Hematopoietic multipotent progenitor cell (in vitro differentiated cells): ENCODE measurements around the gene OASL. TPM values are rescaled to one million over a fixed set of nuclear protein-coding genes. Genes with fewer than 3 reads are reported as not detected.
"Not testable (repeated sequence)": the region's sequence is repeated elsewhere in the genome, so short reads cannot be mapped to it uniquely, and the experiment has no call there.

Experiments used
- DNase-seq, 3 donors: peaks; one replicate each; pipeline ENCODE4 v3.0.0-alpha.2; 2011 to 2015; ENCODE audit warnings: low read depth in 2 of 3, low spot score in 2 of 3
- total RNA-seq: library from RNA; depleted of rRNA; stranded (reverse); fragments of >200 nt; gene quantifications from one replicate; pipeline ENCODE4 v1.2.3, GENCODE V29; 2012

OASL gene
- 4.6 TPM for total RNA-seq

GRCh38 chr12:121038861-121039668, at the start of gene OASL:
Gene OASL, minus strand, starts transcription at chr12:121039246. Its CDS starts 275 bp downstream, at chr12:121038971.
- DNase-seq: peak; percentile 35 to 60 (median 50)

GRCh38 chr12:121088195-121088585, 49.1 kb upstream of the OASL start:
- no peak for DNase-seq

GRCh38 chr12:121087467-121088194, 48.6 kb upstream of the OASL start:
- DNase-seq: peak in 2 of 3 donors; percentile 13 to 45

GRCh38 chr12:121086781-121087295, 47.8 kb upstream of the OASL start:
- no peak for DNase-seq

- no peak for DNase-seq
Measured at GRCh38 chr12:121085506-121086353, 46.7 kb upstream of the OASL start.

- no peak for DNase-seq
Measured at GRCh38 chr12:121085069-121085468, 46.0 kb upstream of the OASL start.

GRCh38 chr12:121084229-121084628, 45.2 kb upstream of the OASL start:
- no peak for DNase-seq

GRCh38 chr12:121080909-121081308, 41.9 kb upstream of the OASL start:
- DNase-seq: no peak

GRCh38 chr12:121079736-121080272, 40.8 kb upstream of the OASL start:
- DNase-seq: no peak

GRCh38 chr12:121077440-121077839, 38.4 kb upstream of the OASL start:
- not testable (repeated sequence) for DNase-seq

- not testable (repeated sequence) for DNase-seq
Measured at GRCh38 chr12:121075911-121076310, 36.9 kb upstream of the OASL start.

GRCh38 chr12:121072147-121072546, 33.1 kb upstream of the OASL start:
- no peak for DNase-seq

- DNase-seq: no peak
Measured at GRCh38 chr12:121069206-121069605, 30.2 kb upstream of the OASL start.

- no peak for DNase-seq
Measured at GRCh38 chr12:121065345-121065744, 26.3 kb upstream of the OASL start.

- not testable (repeated sequence) for DNase-seq
Measured at GRCh38 chr12:121064586-121064985, 25.5 kb upstream of the OASL start.

- DNase-seq: no peak
Measured at GRCh38 chr12:121064116-121064515, 25.1 kb upstream of the OASL start.

- no peak for DNase-seq
Measured at GRCh38 chr12:121062391-121063045, 23.5 kb upstream of the OASL start.

- peak in 2 of 3 donors; percentile 24 to 55 for DNase-seq
Measured at GRCh38 chr12:121061831-121062230, 22.8 kb upstream of the OASL start.

GRCh38 chr12:121060149-121061001, 21.3 kb upstream of the OASL start:
- DNase-seq: peak; percentile 38 to 90 (median 79)
